NCI-H510A treated with DMSO at 0.1 percent for 48 hours (cell line): ENCODE data around the gene VIPR1.

Source experiments
- DNase-seq: peaks from one replicate; lab custom pipeline; 2025; lab: John Stamatoyannopoulos, UW

Gene VIPR1

DNA sequence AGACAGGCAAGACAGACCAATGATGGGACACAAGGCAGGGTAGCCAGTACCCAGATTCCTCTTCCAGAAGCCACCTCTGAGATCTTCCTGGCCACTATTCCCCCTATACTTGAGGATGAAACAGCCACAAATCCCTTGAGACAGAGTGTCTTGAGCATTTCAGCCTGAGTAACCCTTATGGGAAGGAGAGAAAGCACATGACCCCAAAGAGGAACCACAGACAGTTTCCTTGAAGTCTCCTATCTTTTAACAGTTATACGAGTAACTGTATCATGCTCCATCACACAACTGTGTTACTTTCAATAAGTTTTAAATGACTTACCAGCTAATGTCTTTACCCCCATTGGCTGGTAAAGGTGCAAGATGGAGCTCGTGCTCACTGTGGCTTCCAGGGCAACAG lies 9.3 kb downstream of the VIPR1 start:
- no peak for DNase-seq

- DNase-seq = no peak
Observed at GRCh38 chr3:42513121-42513520, 10.7 kb downstream of the VIPR1 start.

DNA sequence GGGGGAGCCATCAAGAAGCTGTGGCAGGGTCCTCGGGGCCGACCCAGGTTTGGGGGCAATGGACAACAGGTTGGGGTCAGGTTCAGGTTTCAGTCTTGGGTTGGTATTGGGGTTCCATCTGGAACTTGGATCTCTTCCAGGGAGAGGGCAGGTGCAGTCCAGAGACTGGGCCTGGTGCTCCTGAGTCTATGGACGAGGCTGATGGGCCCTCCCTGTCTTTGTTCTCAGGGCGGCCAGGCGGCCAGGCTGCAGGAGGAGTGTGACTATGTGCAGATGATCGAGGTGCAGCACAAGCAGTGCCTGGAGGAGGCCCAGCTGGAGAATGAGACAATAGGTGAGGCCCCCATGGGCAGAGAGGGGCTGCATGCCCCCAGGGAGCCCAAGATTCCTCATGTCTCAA lies 11.1 kb downstream of the VIPR1 start:
- no peak for DNase-seq

- DNase-seq = no peak
Observed at GRCh38 chr3:42514876-42515275, 12.4 kb downstream of the VIPR1 start.

- DNase-seq = no peak
Observed at GRCh38 chr3:42515391-42515916, 13.0 kb downstream of the VIPR1 start.

DNA sequence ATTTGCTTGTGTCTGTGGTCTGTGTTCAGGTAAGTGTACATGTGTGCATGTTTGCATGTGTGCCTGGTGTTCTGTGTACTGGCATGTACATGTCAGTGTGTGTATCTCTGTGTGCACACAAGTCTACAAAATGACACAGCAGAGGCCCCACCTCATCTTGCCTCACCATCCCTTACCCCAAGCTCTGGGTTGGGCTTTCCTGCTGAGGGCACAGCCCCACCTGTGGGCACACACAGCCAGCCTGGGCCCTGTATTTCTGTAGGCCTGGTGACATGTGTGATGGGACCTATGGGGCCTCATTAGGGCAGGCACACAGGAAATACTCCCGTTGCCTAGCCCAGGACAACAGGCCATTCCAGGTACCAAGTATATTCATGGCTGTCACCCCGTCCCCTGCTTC lies 13.5 kb downstream of the VIPR1 start:
- DNase-seq = no peak

DNA sequence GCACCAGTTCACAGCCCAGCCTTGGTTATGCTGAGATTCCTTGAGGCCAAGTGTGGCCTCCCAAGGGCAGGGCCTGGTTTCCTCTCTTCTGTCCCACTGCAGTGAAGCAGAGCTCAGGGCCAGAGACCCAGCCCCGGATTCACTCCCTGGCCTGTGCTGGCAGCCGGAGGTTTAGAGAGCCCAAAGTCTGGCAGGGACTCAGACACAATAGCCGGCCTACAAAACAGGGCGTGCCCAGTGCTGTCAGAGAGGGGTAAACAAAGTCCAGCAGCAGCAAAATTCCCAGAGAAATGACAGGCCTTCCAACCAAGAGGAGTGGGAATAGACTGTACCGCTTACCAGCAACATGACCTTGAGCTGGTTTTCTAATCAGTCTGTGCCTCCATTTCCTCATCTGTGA lies 14.0 kb downstream of the VIPR1 start:
- no peak for DNase-seq

GRCh38 chr3:42517117-42517516 lies 14.7 kb downstream of the VIPR1 start:
- DNase-seq = no peak

- no peak for DNase-seq
Observed at GRCh38 chr3:42518800-42519567, 16.5 kb downstream of the VIPR1 start.

GRCh38 chr3:42519568-42519962 lies 17.1 kb downstream of the VIPR1 start:
- DNase-seq = no peak

- DNase-seq = peak; percentile 3
Observed at GRCh38 chr3:42520336-42520735, 17.9 kb downstream of the VIPR1 start.

DNA sequence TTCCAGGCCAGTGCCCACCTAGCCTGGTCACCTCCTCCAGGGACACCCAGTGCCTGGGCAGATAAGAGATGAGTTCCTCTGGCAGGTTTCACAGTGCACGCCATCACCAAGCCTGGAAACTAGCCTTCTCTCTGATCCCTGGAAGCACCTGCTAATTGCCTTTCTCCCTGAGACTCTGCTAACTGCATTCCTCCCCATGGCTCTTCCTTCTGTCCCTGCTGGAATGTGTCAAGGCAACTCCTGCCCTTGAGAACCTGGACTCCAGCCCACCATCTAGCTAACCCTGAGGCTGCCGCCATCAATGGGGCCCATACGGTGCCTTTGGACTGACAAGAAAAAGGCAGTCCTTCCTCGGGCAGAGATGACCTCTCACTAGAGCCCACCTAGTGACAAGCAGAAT lies 18.5 kb downstream of the VIPR1 start:
- DNase-seq = no peak

- DNase-seq = no peak
Observed at GRCh38 chr3:42524751-42525150, 22.3 kb downstream of the VIPR1 start.

DNA sequence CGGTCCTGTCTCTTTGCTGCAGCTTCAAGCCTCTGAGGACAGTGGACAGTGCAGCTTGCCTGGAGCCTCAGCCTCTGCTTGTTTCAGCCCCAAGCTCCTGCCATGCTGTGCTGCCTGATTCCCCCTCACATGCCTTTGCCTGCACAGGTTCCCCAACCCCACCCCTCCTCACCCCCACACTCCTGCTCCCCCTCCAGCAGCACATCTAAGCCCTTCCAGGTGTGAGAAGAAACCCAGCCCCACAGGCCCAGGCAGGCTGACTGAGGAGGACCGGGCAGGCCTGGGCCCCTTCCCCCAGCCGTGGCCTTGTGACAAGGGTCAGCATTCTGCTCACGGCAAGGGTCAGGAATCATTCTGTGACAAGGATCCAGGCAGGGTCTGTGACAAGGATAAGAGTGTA lies 22.8 kb downstream of the VIPR1 start:
- DNase-seq = no peak

- no peak for DNase-seq
Observed at GRCh38 chr3:42525736-42526345, 23.4 kb downstream of the VIPR1 start.

GRCh38 chr3:42526616-42527367 lies 24.3 kb downstream of the VIPR1 start:
- no peak for DNase-seq

- no peak for DNase-seq
Observed at GRCh38 chr3:42527368-42527917, 25.0 kb downstream of the VIPR1 start.

DNA sequence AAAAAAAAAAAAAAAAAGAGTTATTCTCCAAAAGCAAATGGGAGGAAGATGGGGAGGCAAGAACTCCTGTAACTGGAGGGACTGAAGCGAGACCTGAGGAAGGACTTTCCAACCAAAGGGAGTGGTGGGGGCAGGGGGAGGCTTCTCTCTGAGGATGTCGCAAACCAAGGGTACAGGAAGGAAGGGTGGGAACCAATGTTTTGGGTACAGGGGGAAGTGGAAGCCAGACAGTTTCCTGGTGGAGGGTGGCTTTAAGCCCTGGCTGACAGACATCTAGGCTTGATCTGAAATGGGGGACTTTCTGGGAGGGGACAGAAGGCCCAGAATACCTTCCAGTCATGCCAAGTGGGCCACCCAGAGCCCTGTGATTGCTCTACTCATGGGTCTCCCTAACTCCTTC lies 27.0 kb downstream of the VIPR1 start:
- DNase-seq = no peak

DNA sequence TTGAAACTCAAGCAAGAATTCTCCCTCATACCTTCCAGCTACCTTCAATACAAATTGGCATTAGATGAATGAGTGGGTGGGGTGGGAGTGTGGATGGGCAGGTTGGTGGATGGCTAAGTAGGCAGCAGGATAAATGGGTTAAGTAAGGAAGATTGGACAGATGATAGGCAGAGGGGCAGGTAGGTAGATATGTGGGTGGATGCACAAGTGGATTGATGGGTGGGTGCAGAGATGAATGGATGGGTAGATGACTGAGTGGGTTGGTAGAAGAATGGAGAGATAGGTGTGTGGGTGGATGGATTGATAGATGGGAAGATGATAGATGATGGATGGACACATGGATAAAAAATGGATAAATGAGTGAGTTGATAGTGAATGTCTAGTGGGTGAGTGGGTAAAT lies 27.6 kb downstream of the VIPR1 start:
- no peak for DNase-seq

DNA sequence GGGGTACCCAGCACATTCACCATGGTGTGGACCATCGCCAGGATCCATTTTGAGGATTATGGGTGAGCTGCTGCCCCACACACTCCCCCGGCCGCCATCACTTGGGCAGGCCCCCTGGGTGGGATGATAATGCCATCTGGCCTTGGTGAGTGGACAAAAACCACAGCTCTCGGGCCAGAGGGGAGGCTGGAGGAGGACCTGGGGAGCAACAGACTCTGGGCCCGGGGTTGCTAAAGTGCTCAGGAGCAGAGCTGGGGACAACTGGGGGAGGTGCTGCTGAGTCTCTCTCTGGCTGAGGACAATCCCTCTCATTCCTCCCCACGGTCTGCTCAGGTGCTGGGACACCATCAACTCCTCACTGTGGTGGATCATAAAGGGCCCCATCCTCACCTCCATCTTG lies 29.0 kb downstream of the VIPR1 start:
- DNase-seq = no peak

GRCh38 chr3:42532229-42532628 lies 29.8 kb downstream of the VIPR1 start:
- no peak for DNase-seq

DNA sequence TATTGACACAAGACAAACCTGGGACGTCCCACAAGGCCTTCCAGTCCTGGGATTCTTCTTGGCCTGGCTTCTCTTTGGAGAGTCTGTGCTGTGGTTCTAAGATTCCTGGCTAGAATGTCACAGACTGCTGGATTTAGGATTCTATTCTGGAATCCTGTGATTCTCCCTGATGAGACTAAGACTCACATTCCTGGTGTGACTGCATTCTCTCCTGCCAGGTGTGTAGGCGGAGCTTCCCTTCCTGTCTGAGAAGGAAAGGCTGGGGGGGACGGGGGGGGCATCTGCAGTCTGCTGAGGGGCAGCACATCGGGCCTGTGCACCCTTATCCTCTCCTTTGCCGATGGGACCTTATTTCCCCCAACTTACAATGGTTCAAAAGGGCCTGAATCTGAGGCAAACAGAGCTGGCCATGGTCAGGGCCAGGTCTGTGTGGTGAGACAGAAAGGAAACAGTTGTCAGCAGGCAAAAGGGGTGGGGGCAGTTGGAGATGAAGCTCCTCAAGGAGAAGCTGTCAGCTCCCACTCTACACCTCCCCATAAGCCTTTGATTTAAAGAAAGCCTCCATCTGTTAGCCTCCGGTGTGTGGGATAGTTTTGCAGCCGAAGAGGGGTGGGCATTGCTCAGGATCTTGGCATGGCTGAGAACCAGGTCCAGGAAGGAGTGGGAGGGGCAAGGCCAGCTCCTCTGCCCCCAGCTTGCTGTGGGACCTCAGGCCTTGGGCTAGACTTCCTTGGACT lies 30.9 kb downstream of the VIPR1 start:
- DNase-seq = no peak
